DND-41 (cell line): ENCODE results near the gene SPESP1.

ENCODE experiments used
- ATAC-seq: fragments of 200-7000 bp; cut with Tn5 transposase; 3 replicates; pipeline ENCODE4 v1.9.1; 2021; ENCODE audit warnings: low read depth; ENCODE audit not compliant: insufficient read depth
- DNase-seq: peaks from one replicate; pipeline ENCODE4 v3.0.0-alpha.2; 2020
- H2AFZ ChIP-seq: 2 replicates; pipeline ENCODE4 v1.6.0; 2012; ENCODE audit warnings: low read depth, low read length
- H3K27ac ChIP-seq: 2 replicates; pipeline ENCODE4 v1.5.1; 2012; ENCODE audit warnings: low read length, inconsistent platforms
- H3K27me3 ChIP-seq: fragments of 200-600 bp; sonication (generic); 2 replicates; pipeline ENCODE4 v1.6.0; 2012; ENCODE audit warnings: low read length, mild to moderate bottlenecking, inconsistent platforms; ENCODE audit not compliant: insufficient read depth, poor library complexity
- H3K36me3 ChIP-seq: 2 replicates; pipeline ENCODE4 v1.5.1; 2012; ENCODE audit warnings: low read length, inconsistent platforms; ENCODE audit not compliant: insufficient read depth
- H3K4me1 ChIP-seq: 2 replicates; pipeline ENCODE4 v1.5.1; 2012; ENCODE audit warnings: mild to moderate bottlenecking, low read length; ENCODE audit not compliant: insufficient read depth
- H3K4me2 ChIP-seq: 2 replicates; pipeline ENCODE4 v1.6.0; 2012; ENCODE audit warnings: mild to moderate bottlenecking, moderate library complexity, low read length, inconsistent platforms; ENCODE audit not compliant: insufficient read depth
- H3K4me3 ChIP-seq, 2 experiments: fragments of 200-600 bp in 1 of 2; shearing (Covaris generic) in 1 of 2; 2 replicates each; pipeline ENCODE4 v1.5.1; 2012 to 2016; ENCODE audit warnings: inconsistent platforms in 2 of 2, low read length in 2 of 2, mild to moderate bottlenecking in 2 of 2, low read depth in 1 of 2, moderate library complexity in 1 of 2
- H3K79me2 ChIP-seq: 2 replicates; pipeline ENCODE4 v1.6.0; 2012; ENCODE audit warnings: low read length, inconsistent platforms; ENCODE audit not compliant: insufficient read depth
- H3K9ac ChIP-seq: 2 replicates; pipeline ENCODE4 v1.6.0; 2012; ENCODE audit warnings: low read depth, mild to moderate bottlenecking, inconsistent platforms, low read length, moderate library complexity
- H3K9me3 ChIP-seq: 2 replicates; pipeline ENCODE4 v1.5.1; 2012; ENCODE audit warnings: low read length, moderate library complexity, mild to moderate bottlenecking, inconsistent platforms; ENCODE audit not compliant: insufficient read depth, severe bottlenecking
- H4K20me1 ChIP-seq: 2 replicates; pipeline ENCODE4 v1.6.0; 2012; ENCODE audit warnings: low read length; ENCODE audit not compliant: insufficient read depth
- EZH2 ChIP-seq: IDR thresholded peaks from 3 replicates; pipeline ENCODE4 v1.6.1; 2012; ENCODE audit warnings: borderline replicate concordance, low read depth, mild to moderate bottlenecking, moderate library complexity, low read length, inconsistent platforms; ENCODE audit not compliant: severe bottlenecking
- TF ChIP-seq, protein P1 (sequence below): IDR thresholded peaks from 2 replicates; pipeline ENCODE4 v1.5.1; 2012; ENCODE audit warnings: borderline replicate concordance, low read length, moderate library complexity, mild to moderate bottlenecking; ENCODE audit not compliant: poor library complexity, severe bottlenecking; ENCODE audit errors: extremely low read depth

The SPESP1 gene

DNA sequence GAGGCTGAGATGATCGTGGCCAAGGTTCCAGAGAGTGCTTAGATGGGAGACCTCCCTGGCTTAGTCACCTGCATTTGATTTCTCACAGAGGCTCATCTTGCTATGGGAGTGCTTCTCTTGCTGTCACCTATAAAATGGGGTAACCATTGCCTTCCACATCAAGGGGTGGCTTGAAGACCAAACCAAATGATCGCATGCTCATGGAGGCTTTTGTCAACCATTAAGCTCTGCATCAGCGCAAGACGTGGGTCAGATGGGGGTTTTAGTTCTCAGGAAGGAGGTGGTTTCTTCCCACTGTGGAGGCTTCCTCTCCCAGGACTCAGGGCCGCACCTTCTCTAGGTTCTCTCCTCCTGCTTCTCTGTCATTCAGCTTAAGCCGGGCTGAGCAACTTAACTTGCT, 56.8 kb downstream of the SPESP1 start:
- no peak overlapping the region for H2AFZ ChIP-seq
- H3K9ac ChIP-seq, result no peak overlapping the region
- H4K20me1 ChIP-seq, result no peaks in the 10 kb centered on the region
- DNase-seq (no peak), ATAC-seq (no peak)
- H3K79me2 ChIP-seq, result no peaks in the 10 kb centered on the region
- no peaks in the 10 kb centered on the region for H3K36me3 ChIP-seq
- no peak overlapping the region for H3K27ac ChIP-seq
- peaks cover 3% of the 10 kb centered on the region for H3K27me3 ChIP-seq
- TF ChIP-seq, protein P1, sequence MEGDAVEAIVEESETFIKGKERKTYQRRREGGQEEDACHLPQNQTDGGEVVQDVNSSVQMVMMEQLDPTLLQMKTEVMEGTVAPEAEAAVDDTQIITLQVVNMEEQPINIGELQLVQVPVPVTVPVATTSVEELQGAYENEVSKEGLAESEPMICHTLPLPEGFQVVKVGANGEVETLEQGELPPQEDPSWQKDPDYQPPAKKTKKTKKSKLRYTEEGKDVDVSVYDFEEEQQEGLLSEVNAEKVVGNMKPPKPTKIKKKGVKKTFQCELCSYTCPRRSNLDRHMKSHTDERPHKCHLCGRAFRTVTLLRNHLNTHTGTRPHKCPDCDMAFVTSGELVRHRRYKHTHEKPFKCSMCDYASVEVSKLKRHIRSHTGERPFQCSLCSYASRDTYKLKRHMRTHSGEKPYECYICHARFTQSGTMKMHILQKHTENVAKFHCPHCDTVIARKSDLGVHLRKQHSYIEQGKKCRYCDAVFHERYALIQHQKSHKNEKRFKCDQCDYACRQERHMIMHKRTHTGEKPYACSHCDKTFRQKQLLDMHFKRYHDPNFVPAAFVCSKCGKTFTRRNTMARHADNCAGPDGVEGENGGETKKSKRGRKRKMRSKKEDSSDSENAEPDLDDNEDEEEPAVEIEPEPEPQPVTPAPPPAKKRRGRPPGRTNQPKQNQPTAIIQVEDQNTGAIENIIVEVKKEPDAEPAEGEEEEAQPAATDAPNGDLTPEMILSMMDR, result no peak
- no peak for TF ChIP-seq EZH2
- no peaks in the 10 kb centered on the region for H3K4me1 ChIP-seq
- H3K9me3 ChIP-seq, result no peaks in the 10 kb centered on the region
- H3K4me3 ChIP-seq, result no peak overlapping the region
- no peak overlapping the region for H3K4me2 ChIP-seq

DNA sequence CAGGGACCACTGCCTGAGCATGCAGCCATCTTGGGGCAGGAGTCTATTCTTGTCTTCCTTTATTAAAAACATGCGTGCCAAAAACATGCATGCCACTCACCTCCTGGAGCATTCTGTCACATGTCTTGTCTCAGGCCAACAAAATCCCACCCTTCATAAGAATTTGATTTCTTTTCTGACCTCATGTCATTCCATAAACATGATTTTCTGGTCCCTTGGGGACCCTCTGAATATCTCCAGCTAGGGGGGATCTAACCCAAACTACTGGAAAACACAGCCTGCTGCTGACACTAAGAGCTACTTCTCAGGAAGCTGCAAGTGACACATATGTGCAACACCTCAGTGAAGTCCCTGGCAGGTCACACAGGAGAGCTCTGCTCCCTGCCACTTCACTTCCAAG, 57.4 kb downstream of the SPESP1 start:
- H3K36me3 ChIP-seq, result no peaks in the 10 kb centered on the region
- no peaks in the 10 kb centered on the region for H3K9me3 ChIP-seq
- no peak for ATAC-seq
- no peaks in the 10 kb centered on the region for H4K20me1 ChIP-seq
- no peak for DNase-seq
- no peak overlapping the region for H3K9ac ChIP-seq
- no peaks in the 10 kb centered on the region for H3K79me2 ChIP-seq
- H3K27me3 ChIP-seq, result peaks cover 3% of the 10 kb centered on the region
- H3K4me1 ChIP-seq, result no peaks in the 10 kb centered on the region
- TF ChIP-seq, protein P1, result no peak
- TF ChIP-seq EZH2, result no peak
- H2AFZ ChIP-seq, result no peak overlapping the region
- H3K4me3 ChIP-seq, result no peak overlapping the region
- no peak overlapping the region for H3K4me2 ChIP-seq
- H3K27ac ChIP-seq, result no peak overlapping the region

DNA sequence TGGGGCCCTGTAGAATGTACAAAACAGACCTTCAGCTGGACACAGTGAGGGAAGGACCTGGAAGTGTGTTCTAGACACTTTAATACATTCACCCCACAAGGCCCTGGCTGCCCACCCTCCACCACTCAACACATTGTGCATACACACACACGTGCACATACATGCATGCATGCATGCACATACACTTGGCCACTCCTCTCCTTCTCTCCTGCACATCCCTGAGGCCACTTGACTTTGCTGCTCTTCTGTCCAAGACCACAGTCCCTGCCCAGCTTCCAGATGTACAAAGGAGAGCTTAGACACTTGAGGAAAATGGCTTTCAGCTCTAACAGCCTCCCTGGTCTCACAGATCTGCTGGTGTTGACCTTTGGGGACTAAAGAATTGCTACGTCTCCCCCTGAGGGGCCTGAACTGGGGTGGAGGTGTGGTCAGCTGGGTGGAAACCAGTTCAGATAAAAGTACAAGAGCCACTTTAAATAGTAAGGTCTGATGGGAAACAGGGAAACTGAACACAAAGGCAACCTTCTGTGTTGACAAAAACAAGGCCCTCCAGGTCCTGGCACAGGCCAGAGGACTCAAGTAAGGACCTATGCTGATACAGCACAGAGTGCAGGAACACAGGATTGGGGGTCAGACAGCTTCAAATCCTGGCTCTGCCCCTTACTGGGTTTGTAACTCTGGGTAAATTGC, 59.4 kb downstream of the SPESP1 start:
- Histone ChIP-seq H3K9ac (no peak overlapping the region), H3K27me3 (peaks cover 3% of the 10 kb centered on the region), H4K20me1 (no peaks in the 10 kb centered on the region), H3K4me1 (no peaks in the 10 kb centered on the region), H3K36me3 (no peaks in the 10 kb centered on the region), H3K9me3 (no peaks in the 10 kb centered on the region), H3K27ac (no peak overlapping the region), H2AFZ (no peak overlapping the region), H3K4me3 (no peak overlapping the region), H3K79me2 (no peaks in the 10 kb centered on the region), H3K4me2 (no peak overlapping the region)
- ATAC-seq (no peak), DNase-seq (no peak)
- TF ChIP-seq, protein P1, result no peak
- TF ChIP-seq EZH2, result no peak
